Cardiac muscle cell (in vitro differentiated cells and primary cell): ENCODE measurements around the gene DCAF10. TPM values are rescaled to one million over a fixed set of nuclear protein-coding genes. Genes with fewer than 3 reads are reported as not detected.

Experiments
- DNase-seq, 2 donors: peaks; one replicate each; pipeline versions ENCODE4 v3.0.0 to v3.0.0-alpha.2; 2010 to 2017; ENCODE audit warnings: low read depth in 1 of 2, low spot score in 1 of 2
- H3K27ac ChIP-seq: fragments of 200-600 bp; sonication (generic); 2 replicates; pipeline ENCODE4 v1.5.1; 2016
- H3K27me3 ChIP-seq: fragments of 200-600 bp; sonication (generic); 2 replicates; pipeline ENCODE4 v1.6.0; 2016; ENCODE audit warnings: control low read depth
- H3K36me3 ChIP-seq: fragments of 200-600 bp; sonication (generic); 2 replicates; pipeline ENCODE4 v1.5.1; 2016; ENCODE audit warnings: control low read depth
- H3K4me1 ChIP-seq: fragments of 200-600 bp; sonication (generic); 2 replicates; pipeline ENCODE4 v1.8.1; 2017; ENCODE audit warnings: low read depth, mild to moderate bottlenecking, mixed run types
- H3K4me3 ChIP-seq: fragments of 200-600 bp; sonication (generic); 2 replicates; pipeline ENCODE4 v1.5.1; 2016; ENCODE audit warnings: mild to moderate bottlenecking
- H3K9me3 ChIP-seq: fragments of 200-600 bp; sonication (generic); 2 replicates; pipeline ENCODE4 v1.5.1; 2017; ENCODE audit warnings: low read depth, mild to moderate bottlenecking, control low read depth
- CTCF ChIP-seq: IDR thresholded peaks from 2 replicates; pipeline ENCODE4 v1.5.1; 2012; ENCODE audit warnings: low read depth, mild to moderate bottlenecking, low read length
- polyA plus RNA-seq: library from polyadenylated mRNA; unstranded; fragments of >200 nt; fragmentation: Nextera tagmentation; extraction: Ambion mirVana; gene quantifications from 2 replicates; pipeline ENCODE4 v1.2.1, GENCODE V29; 2016
- total RNA-seq: library from RNA; depleted of rRNA; stranded (reverse); fragments of >200 nt; gene quantifications from 2 replicates; pipeline ENCODE4 v1.2.3, GENCODE V29; 2016

The DCAF10 gene
- total and polyA plus RNA-seq, 2 experiments from 2014 or later, result 22.9 to 23.1 TPM

- no peaks in the 10 kb centered on the region for H3K27me3 ChIP-seq
- H3K4me1 ChIP-seq, result peaks cover 6% of the 10 kb centered on the region
- no peak overlapping the region for H3K27ac ChIP-seq
- H3K9me3 ChIP-seq, result no peaks in the 10 kb centered on the region
- H3K36me3 ChIP-seq, result peaks cover 23% of the 10 kb centered on the region
- H3K4me3 ChIP-seq, result no peak overlapping the region
- peak in 1 of 2 donors; percentile 22 for DNase-seq
- peak; percentile 28 for TF ChIP-seq CTCF
Observed at GRCh38 chr9:37859043-37859442, 58.4 kb downstream of the DCAF10 start.

GRCh38 chr9:37862530-37862929 lies 61.9 kb downstream of the DCAF10 start:
- no peak for TF ChIP-seq CTCF
- no peaks in the 10 kb centered on the region for H3K27me3 ChIP-seq
- no peaks in the 10 kb centered on the region for H3K9me3 ChIP-seq
- H3K27ac ChIP-seq, result peak overlapping the region; percentile 15
- DNase-seq, result peak in 1 of 2 donors; percentile 9
- H3K36me3 ChIP-seq, result peaks cover 26% of the 10 kb centered on the region
- no peak overlapping the region for H3K4me3 ChIP-seq
- peaks cover 6% of the 10 kb centered on the region for H3K4me1 ChIP-seq

GRCh38 chr9:37870081-37870798 lies 69.6 kb downstream of the DCAF10 start:
- H3K27me3 ChIP-seq, result no peaks in the 10 kb centered on the region
- no peak for DNase-seq
- H3K27ac ChIP-seq, result no peak overlapping the region
- peaks cover 6% of the 10 kb centered on the region for H3K36me3 ChIP-seq
- no peak overlapping the region for H3K4me3 ChIP-seq
- no peaks in the 10 kb centered on the region for H3K4me1 ChIP-seq
- no peak for TF ChIP-seq CTCF
- no peaks in the 10 kb centered on the region for H3K9me3 ChIP-seq

- no peaks in the 10 kb centered on the region for H3K27me3 ChIP-seq
- TF ChIP-seq CTCF, result no peak
- no peaks in the 10 kb centered on the region for H3K9me3 ChIP-seq
- peaks cover 3% of the 10 kb centered on the region for H3K36me3 ChIP-seq
- DNase-seq, result no peak
- H3K4me3 ChIP-seq, result no peak overlapping the region
- H3K4me1 ChIP-seq, result no peaks in the 10 kb centered on the region
- H3K27ac ChIP-seq, result no peak overlapping the region
Observed at GRCh38 chr9:37870799-37871176, 70.2 kb downstream of the DCAF10 start.

- Histone ChIP-seq H3K4me3 (no peak overlapping the region), H3K36me3 (no peaks in the 10 kb centered on the region), H3K9me3 (no peaks in the 10 kb centered on the region), H3K27ac (no peak overlapping the region), H3K27me3 (no peaks in the 10 kb centered on the region), H3K4me1 (no peaks in the 10 kb centered on the region)
- DNase-seq, result no peak
- no peak for TF ChIP-seq CTCF
Observed at GRCh38 chr9:37873955-37874354, 73.4 kb downstream of the DCAF10 start.
